OCI-LY7 (cell line): ENCODE data around the gene TKT.

Experiments
- CTCF ChIP-seq: fragments of 200-600 bp; sonication (generic); conservative IDR thresholded peaks from 2 replicates; pipeline ENCODE4 v1.5.1; 2014; ENCODE audit warnings: mild to moderate bottlenecking, antibody characterized with exemption, low read length, moderate library complexity, mixed read lengths
- EZH2phosphoT487 ChIP-seq: fragments of 200-600 bp; sonication (generic); IDR thresholded peaks from 2 replicates; pipeline ENCODE4 v1.6.1; 2018; ENCODE audit warnings: low read depth, borderline replicate concordance, mild to moderate bottlenecking, mixed run types, antibody characterized with exemption, low read length, moderate library complexity, mixed read lengths

- TF ChIP-seq CTCF (no peak), EZH2phosphoT487 (no peak)
Observed at GRCh38 chr3:53181024-53181371, 74.8 kb downstream of the TKT start.
